ENCODE data around the gene ABTB2.

DNA sequence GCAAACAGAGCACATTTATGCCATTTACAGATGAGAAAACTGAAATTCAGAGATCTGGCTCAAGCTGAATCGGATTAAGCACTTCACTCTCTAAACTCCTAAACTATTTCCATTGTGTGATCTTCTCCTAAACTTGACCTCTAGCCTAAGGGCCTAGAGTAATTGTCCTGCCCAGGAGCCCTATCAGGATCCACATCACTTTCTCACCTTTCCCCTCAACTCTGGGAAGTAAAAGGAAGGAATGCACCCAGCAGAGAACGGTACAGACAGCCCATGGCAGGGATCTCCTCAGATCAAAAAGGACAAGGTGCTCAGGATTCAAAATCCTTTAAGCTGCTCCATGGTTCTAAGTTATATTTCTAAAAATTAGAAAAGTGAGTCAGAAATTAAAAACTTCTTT, 102.7 kb downstream of the ABTB2 start:
- no peak for TF ChIP-seq POLR2A (IDR thresholded peaks at IDR 0.05; ENCODE audit: low read depth, low read length)
- TF ChIP-seq, protein P1, sequence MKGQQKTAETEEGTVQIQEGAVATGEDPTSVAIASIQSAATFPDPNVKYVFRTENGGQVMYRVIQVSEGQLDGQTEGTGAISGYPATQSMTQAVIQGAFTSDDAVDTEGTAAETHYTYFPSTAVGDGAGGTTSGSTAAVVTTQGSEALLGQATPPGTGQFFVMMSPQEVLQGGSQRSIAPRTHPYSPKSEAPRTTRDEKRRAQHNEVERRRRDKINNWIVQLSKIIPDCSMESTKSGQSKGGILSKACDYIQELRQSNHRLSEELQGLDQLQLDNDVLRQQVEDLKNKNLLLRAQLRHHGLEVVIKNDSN (IDR thresholded peaks at IDR 0.05; ENCODE audit: borderline replicate concordance, extremely low read length, insufficient read depth, low read depth, low read length), result no peak
- TF ChIP-seq USF2 (IDR thresholded peaks at IDR 0.05; ENCODE audit: borderline replicate concordance, low read depth, low read length), result no peak
- no peak for TF ChIP-seq ASH2L (IDR thresholded peaks at IDR 0.05; ENCODE audit: borderline replicate concordance, low read depth)
- no peak for TF ChIP-seq EP300 (IDR thresholded peaks at IDR 0.05; ENCODE audit: borderline replicate concordance in 1 of 2, control insufficient read depth in 1 of 2, low read depth in 2 of 2, low read length in 2 of 2)
